OCI-LY7 (cell line): ENCODE results near the gene PHACTR3. TPM values are rescaled to one million over a fixed set of nuclear protein-coding genes. Genes with fewer than 3 reads are reported as not detected.

Experiments used
- BruUV-seq: library from RNA; stranded (reverse); fragments of 400-500 nt; replicated peaks from 2 replicates; lab custom pipeline; 2021; lab: Mats Ljungman, UMichigan
- CTCF ChIA-PET: fragments of 300-600 bp; sonication (Branson Sonifier 250); formaldehyde crosslinking; loops from one replicate; lab custom pipeline; 2022; ENCODE audit warnings: antibody characterized with exemption; ENCODE audit not compliant: unreplicated experiment; lab: Charles Lee
- POLR2A ChIA-PET: fragments of 300-600 bp; sonication (Branson Sonifier 250); formaldehyde crosslinking; loops from one replicate; lab custom pipeline; 2022; ENCODE audit warnings: antibody characterized with exemption; lab: Charles Lee
- DNase-seq: peaks from one replicate; pipeline ENCODE4 v3.0.0-alpha.2; 2015; ENCODE audit warnings: low spot score
- H2AFZ ChIP-seq: fragments of 200-600 bp; sonication (generic), shearing (Covaris generic); 2 replicates; pipeline ENCODE4 v1.6.1; 2014; ENCODE audit warnings: mild to moderate bottlenecking, antibody characterized with exemption, low read length, moderate library complexity
- H3K27ac ChIP-seq: fragments of 200-600 bp; sonication (generic); 2 replicates; pipeline ENCODE4 v1.5.1; 2014; ENCODE audit warnings: mixed run types, low read depth, mild to moderate bottlenecking, moderate library complexity, low read length, inconsistent platforms; ENCODE audit not compliant: poor library complexity, severe bottlenecking
- H3K36me3 ChIP-seq: fragments of 200-600 bp; sonication (generic); 2 replicates; pipeline ENCODE4 v1.6.1; 2014; ENCODE audit warnings: mild to moderate bottlenecking, antibody characterized with exemption, low read length, moderate library complexity, mixed read lengths; ENCODE audit not compliant: insufficient read depth
- H3K4me1 ChIP-seq: fragments of 200-600 bp; sonication (generic); 2 replicates; pipeline ENCODE4 v1.5.1; 2014; ENCODE audit warnings: mild to moderate bottlenecking, low read length; ENCODE audit not compliant: insufficient read depth, poor library complexity, severe bottlenecking
- H3K4me2 ChIP-seq: fragments of 200-600 bp; sonication (generic); 2 replicates; pipeline ENCODE4 v1.6.1; 2014; ENCODE audit warnings: mild to moderate bottlenecking, low read length
- H3K4me3 ChIP-seq: fragments of 200-600 bp; sonication (generic); 2 replicates; pipeline ENCODE4 v1.5.1; 2014; ENCODE audit warnings: mild to moderate bottlenecking, low read depth, low read length; ENCODE audit not compliant: poor library complexity, severe bottlenecking
- H3K79me2 ChIP-seq: fragments of 200-600 bp; sonication (generic); 2 replicates; pipeline ENCODE4 v1.6.1; 2016; ENCODE audit warnings: low read depth, mild to moderate bottlenecking, low read length, moderate library complexity, mixed read lengths; ENCODE audit not compliant: insufficient read depth
- H3K9me2 ChIP-seq: fragments of 200-600 bp; sonication (generic); 2 replicates; pipeline ENCODE4 v1.6.1; 2016; ENCODE audit warnings: mild to moderate bottlenecking, low read length, mixed read lengths; ENCODE audit not compliant: insufficient read depth
- H3K9me3 ChIP-seq: fragments of 200-600 bp; sonication (generic); 2 replicates; pipeline ENCODE4 v1.6.1; 2014; ENCODE audit warnings: mild to moderate bottlenecking, mixed run types, low read length, mixed read lengths
- H4K20me1 ChIP-seq: fragments of 200-600 bp; sonication (generic); 2 replicates; pipeline ENCODE4 v1.6.1; 2014; ENCODE audit warnings: mild to moderate bottlenecking, antibody characterized with exemption, low read length, moderate library complexity, mixed read lengths; ENCODE audit not compliant: insufficient read depth
- EZH2phosphoT487 ChIP-seq: fragments of 200-600 bp; sonication (generic); IDR thresholded peaks from 2 replicates; pipeline ENCODE4 v1.6.1; 2018; ENCODE audit warnings: low read depth, borderline replicate concordance, mild to moderate bottlenecking, mixed run types, antibody characterized with exemption, low read length, moderate library complexity, mixed read lengths
- intact Hi-C: fragments of 100-400 bp; cut with micrococcal nuclease; formaldehyde crosslinking; loops from one replicate; pipeline ENCODE4 v1.10.0; 2022; ENCODE audit not compliant: unreplicated experiment
- total RNA-seq, 2 experiments: library from RNA; depleted of rRNA in 1 of 2; stranded (reverse); fragments of >200 nt in 1 of 2; shearing (Covaris generic) in 1 of 2; gene quantifications; 2 replicates each; pipeline ENCODE4 v1.2.3, GENCODE V29; 2014 to 2022
- TF ChIP-seq, protein P1 (sequence below): fragments of 200-600 bp; sonication (generic); conservative IDR thresholded peaks from 2 replicates; pipeline ENCODE4 v1.5.1; 2014; ENCODE audit warnings: mild to moderate bottlenecking, antibody characterized with exemption, low read length, moderate library complexity, mixed read lengths

Gene PHACTR3
- total RNA-seq, 2 experiments from 2014 or later, result 0.32 TPM; not detected in 1

DNA sequence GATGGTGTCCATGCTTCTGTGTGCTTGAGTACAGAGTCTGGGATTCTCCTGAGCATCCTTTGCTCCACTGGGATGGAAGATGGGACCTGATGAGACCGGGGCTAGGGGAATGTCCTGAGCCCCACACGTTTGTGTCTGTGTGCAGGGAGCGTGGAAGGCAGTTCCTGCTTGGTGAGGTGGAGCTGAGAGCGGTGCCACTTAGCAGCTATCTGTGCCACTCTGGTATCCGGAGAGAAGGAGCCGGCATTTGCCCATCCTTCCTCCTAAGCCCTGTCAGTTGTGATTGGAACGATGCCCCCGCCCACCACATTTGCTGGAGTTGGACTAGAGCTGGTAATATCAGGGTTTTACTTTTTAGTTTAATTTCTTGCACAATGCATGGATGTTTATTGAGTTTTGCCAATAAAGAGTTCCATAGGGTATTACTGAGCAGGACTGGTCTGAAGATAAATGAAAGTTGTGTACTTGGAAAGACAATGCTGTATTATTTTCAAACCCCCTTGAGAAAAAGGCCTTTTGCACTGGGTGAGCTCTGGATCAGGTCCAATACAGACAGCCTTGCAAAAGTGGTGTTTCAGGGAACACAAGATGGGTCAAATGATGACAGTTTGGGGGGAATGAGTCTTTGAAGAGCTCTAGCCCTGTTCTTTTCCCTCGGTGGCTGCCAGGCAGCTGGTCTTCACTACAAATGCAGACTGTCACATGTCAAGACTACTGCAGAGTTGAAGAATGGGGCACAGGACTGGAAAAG is 198.3 kb downstream of the PHACTR3 start:
- intact Hi-C loops, result no loop called here
- no peaks in the 10 kb centered on the region for H3K36me3 ChIP-seq
- H3K4me2 ChIP-seq, result no peak overlapping the region
- CTCF ChIA-PET, result no interaction called here
- no peak overlapping the region for H3K4me3 ChIP-seq
- no peak overlapping the region for H2AFZ ChIP-seq
- TF ChIP-seq, protein P1, sequence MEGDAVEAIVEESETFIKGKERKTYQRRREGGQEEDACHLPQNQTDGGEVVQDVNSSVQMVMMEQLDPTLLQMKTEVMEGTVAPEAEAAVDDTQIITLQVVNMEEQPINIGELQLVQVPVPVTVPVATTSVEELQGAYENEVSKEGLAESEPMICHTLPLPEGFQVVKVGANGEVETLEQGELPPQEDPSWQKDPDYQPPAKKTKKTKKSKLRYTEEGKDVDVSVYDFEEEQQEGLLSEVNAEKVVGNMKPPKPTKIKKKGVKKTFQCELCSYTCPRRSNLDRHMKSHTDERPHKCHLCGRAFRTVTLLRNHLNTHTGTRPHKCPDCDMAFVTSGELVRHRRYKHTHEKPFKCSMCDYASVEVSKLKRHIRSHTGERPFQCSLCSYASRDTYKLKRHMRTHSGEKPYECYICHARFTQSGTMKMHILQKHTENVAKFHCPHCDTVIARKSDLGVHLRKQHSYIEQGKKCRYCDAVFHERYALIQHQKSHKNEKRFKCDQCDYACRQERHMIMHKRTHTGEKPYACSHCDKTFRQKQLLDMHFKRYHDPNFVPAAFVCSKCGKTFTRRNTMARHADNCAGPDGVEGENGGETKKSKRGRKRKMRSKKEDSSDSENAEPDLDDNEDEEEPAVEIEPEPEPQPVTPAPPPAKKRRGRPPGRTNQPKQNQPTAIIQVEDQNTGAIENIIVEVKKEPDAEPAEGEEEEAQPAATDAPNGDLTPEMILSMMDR, result no peak
- no peak for TF ChIP-seq EZH2phosphoT487
- no peak overlapping the region for H3K27ac ChIP-seq
- no peaks in the 10 kb centered on the region for H4K20me1 ChIP-seq
- no peaks in the 10 kb centered on the region for H3K4me1 ChIP-seq
- no peak for DNase-seq
- no peaks in the 10 kb centered on the region for H3K79me2 ChIP-seq
- H3K9me3 ChIP-seq, result 0 out of 2 replicates have a peak, but pooled peaks cover 5% of the 10 kb centered on the region
- H3K9me2 ChIP-seq, result no peaks in the 10 kb centered on the region
- POLR2A ChIA-PET, result no interaction called here
- no TSS peak for BruUV-seq

DNA sequence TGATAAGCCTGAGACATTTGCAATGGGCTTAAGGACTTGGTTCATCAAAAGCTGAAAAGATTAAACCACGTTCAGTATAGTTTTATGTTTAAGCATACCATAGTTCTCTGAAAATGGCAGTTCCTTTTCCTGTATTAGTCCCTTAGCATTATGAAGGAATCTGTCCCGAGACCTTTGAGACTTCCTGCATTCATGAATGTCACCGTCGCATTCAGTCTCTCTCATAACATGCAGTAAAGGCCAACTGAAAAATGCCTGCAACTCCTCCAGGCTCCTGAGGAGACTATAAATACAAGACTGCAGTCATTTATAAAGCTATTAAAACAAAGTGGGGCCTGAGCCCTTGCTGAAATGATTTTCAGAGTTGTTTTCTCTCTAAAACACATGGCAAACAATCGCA is 200.0 kb downstream of the PHACTR3 start:
- H2AFZ ChIP-seq, result no peak overlapping the region
- TF ChIP-seq, protein P1, result no peak
- TF ChIP-seq EZH2phosphoT487, result no peak
- no peaks in the 10 kb centered on the region for H3K4me1 ChIP-seq
- H3K27ac ChIP-seq, result no peak overlapping the region
- no peak overlapping the region for H3K4me2 ChIP-seq
- ChIA-PET CTCF (no interaction called here), POLR2A (interaction anchor here (0.7 kb wide), 1 partner anchor 13 kb away, joined by 3 read pairs; no protein-coding TSS in a partner anchor)
- no TSS peak for BruUV-seq
- H3K9me3 ChIP-seq, result 0 out of 2 replicates have a peak, but pooled peaks cover 5% of the 10 kb centered on the region
- no peaks in the 10 kb centered on the region for H4K20me1 ChIP-seq
- DNase-seq, result no peak
- no peaks in the 10 kb centered on the region for H3K79me2 ChIP-seq
- no peak overlapping the region for H3K4me3 ChIP-seq
- intact Hi-C loops, result no loop called here
- no peaks in the 10 kb centered on the region for H3K9me2 ChIP-seq
- no peaks in the 10 kb centered on the region for H3K36me3 ChIP-seq
